DMS153 (cell line): ENCODE measurements around the gene WASHC4.
"Not testable (repeated sequence)": the region's sequence is repeated elsewhere in the genome, so short reads cannot be mapped to it uniquely, and the experiment has no call there.

Experiments used
- DNase-seq: peaks from one replicate; lab custom pipeline; 2025; lab: John Stamatoyannopoulos, UW

WASHC4 gene

DNA sequence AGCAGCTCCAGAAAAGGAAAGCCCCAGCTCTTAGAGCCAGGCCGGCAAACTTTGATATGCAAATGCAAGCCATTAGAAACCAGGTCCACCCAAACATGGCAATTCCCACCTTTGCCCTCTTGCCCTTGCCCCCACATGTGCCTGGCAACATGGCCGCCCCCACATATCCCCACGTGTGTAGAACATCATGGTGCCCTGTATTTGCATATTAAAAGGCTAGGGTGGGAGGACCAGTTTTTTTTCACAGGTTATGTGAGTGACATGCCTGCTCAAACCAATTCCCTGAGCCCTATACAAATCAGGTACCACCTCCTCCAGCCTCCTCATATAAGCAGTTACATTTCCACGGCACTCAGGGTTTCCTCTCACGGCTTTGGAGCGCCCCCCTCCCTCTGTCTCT lies 17.2 kb upstream of the WASHC4 start:
- DNase-seq = no peak

DNA sequence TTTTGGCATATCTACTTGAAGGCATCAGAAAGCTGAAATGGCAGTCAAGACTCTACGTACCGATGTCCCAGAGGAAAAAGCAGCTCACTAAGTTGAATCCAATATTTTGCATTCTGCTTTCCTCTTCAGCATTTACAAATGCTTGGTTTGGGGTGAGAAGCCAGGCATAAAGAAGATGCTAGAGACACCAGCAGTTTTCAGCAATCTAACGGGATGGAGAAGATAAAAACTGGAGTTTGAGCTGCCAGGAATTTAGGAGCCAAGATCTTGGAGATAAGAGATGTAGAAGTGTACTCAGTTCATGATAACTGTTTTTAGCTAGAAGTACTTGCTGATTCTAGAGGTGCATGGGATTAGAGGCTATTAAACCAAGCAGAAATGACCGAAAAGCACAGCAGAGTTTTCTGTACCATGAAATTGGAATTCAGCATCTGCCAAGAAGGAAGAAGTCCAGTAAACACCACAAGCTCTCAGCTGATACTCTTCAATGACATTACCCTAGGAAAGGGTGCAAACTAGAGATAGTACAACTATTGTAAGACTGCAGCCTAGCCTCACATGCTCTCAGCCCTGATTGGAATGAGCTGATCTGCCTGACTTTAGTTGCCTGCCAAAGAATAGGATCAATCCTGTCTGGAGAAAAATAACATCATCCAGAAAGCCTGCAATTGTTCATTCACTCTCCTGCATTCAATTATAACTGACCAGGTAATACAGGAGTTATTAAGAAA lies 15.9 kb upstream of the WASHC4 start:
- no peak for DNase-seq

- DNase-seq = peak; percentile 40
Measured at GRCh38 chr12:105092336-105092735, 15.2 kb upstream of the WASHC4 start.

GRCh38 chr12:105095338-105095737 lies 12.2 kb upstream of the WASHC4 start:
- DNase-seq = not testable (repeated sequence)

GRCh38 chr12:105099356-105099755 lies 8.2 kb upstream of the WASHC4 start:
- DNase-seq = no peak

- no peak for DNase-seq
Measured at GRCh38 chr12:105100207-105100985, 7.1 kb upstream of the WASHC4 start.

GRCh38 chr12:105100998-105101397 lies 6.5 kb upstream of the WASHC4 start:
- DNase-seq = no peak

- DNase-seq = no peak
Measured at GRCh38 chr12:105102673-105103072, 4.9 kb upstream of the WASHC4 start.

DNA sequence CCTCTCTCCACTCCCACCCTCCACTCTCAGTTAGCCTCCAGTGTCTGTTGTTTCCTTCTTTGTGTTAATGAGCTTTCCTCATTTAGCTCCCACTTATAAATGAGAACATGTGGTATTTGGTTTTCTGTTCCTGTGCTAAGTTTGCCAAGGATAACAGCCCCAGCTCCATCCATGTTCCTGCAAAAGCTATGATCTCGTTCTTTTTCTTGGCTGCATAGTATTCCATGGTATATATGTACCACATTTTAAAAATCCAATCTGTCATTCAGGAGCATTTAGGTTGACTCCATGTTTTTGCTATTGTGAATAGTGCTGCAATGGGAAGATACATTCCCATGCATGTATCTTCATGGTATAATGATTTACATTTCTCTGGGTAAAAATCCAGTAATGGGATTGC lies 2.8 kb upstream of the WASHC4 start:
- DNase-seq = no peak

DNA sequence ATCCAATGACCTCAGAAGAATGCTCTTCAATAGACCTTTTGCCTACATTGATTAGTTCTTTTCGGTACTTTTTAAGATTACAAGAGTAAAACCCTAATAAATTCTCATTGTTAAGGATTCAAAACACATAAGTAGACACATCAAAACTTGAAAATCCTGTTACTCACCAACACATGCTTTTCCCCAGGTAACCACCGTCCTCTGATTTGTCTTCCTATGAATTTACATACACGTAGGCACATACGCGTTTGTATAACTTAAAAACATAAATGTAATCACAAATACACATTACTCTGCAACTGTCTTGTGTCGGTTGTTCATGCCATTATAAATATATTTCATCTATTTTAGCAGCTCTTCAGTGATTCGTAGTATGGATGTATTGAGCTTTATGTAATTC lies 910 bp upstream of the WASHC4 start:
- DNase-seq = no peak

- DNase-seq = no peak
Measured at GRCh38 chr12:105107171-105107493, 399 bp upstream of the WASHC4 start.

GRCh38 chr12:105109465-105110212 lies 2.1 kb downstream of the WASHC4 start:
- no peak for DNase-seq

- DNase-seq = no peak
Measured at GRCh38 chr12:105110851-105111250, 3.3 kb downstream of the WASHC4 start.

DNA sequence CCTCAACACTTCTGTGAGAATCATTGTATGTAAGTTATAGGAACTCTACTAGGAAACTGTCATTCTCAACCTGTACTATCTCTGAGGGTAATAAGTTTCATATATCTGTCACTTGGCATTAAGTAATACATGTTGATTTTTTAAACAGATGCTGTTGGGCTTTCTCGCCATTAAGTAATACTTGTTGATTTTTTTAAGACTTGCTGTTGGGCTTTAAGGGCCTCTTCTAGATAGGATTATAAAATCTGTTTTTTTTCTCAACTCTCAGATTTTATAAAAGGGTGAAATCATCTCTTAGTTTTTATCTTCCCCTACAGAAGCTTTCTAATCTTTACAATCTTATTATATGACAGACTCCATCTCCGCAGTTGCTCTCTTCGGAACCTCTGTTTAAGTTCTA lies 5.6 kb downstream of the WASHC4 start:
- no peak for DNase-seq

GRCh38 chr12:105116969-105117368 lies 9.4 kb downstream of the WASHC4 start:
- DNase-seq = no peak

GRCh38 chr12:105120551-105120950 lies 13.0 kb downstream of the WASHC4 start:
- no peak for DNase-seq

DNA sequence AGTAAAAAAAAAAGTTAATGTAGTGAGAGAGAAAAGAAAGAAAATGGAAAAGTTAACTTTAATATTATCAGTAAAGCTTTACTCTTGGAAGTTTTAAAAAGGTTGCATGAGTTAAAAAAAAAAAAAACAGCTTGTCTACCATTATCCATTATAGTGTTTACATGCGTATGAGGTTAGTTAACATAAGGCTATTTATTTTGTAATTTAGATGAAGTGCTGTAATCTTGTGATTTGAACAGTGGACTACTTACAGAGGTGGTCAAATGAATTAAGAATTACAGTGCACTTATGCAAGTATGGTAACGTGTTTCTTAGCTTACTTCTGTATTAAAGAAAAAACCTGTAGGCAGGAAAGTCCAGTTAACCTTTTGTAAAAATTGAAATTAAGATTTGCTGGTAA lies 30.7 kb downstream of the WASHC4 start:
- no peak for DNase-seq

GRCh38 chr12:105141320-105141922 lies 33.9 kb downstream of the WASHC4 start:
- no peak for DNase-seq

DNA sequence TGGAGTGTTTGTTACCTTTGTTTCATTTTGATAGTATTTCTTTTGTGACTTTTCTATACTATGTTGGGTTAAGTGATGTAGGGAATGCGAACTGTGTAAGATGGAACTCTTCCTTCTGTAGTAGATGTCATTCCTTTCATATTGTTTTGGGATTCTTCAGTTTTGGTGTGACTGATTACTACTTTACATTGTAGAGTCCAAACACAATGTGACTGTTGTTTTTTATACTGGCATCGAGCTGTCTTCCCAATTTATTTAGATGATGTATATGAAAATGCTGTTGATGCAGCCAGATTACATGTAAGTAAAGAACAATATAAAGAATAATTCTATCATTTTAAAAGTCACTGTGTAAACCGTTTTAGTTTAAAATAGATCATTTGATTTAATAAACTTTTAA lies 34.7 kb downstream of the WASHC4 start:
- no peak for DNase-seq

DNA sequence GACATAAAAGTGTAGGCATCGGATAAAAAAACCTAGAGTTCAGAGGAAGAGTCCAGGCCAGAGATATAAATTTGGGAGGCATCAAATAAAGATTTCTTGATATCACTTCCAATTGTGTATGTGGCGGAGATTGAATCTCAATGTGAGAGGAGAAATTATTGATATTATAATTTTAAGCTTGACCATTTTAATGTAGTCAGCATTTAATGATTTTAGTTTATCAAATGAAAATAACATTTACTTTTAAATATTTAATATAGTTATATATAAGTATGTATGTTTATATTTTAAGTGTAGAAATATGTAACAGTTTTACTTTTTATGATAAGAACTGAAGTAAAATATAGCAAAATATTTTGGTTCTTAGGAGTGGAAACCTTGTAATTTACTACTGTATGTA lies 48.7 kb downstream of the WASHC4 start:
- no peak for DNase-seq

DNA sequence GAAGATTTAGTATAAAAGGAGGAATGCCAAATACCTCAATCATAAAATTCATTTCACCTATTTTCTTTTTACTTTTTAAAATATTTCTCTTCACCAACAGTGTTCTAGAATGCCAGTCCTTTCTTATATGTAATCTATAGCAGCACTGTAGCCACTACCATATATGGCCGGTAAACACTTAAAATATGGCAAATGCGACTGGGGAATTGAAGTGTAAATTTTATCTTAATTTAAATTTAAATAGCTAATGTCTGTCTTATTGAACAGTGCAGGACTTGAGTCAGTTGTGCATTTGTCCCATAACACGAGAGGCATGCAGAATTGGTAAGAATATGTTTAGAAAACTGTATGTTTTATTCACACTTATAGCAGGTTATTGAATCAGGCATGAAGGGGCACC lies 50.1 kb downstream of the WASHC4 start:
- no peak for DNase-seq

DNA sequence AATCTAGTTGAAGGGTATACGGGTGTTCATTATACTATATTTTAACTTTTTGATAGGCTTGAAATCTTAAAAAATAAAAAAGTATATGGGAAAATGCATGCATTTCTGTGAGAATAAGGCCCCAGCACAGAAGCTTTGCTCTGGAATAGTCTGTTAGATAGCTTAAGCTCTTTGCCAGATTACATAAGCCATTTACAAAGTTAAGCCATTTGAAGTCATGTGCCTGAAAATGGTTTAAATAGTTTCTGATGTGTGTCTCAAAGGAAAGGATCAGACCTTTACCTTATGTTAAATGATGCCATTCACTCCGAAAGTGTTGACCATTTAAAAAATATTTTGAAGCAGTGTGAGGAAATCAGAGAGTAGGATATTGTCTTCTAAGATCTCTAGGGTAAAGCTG lies 51.3 kb downstream of the WASHC4 start:
- no peak for DNase-seq

- DNase-seq = no peak
Measured at GRCh38 chr12:105162174-105162573, 54.6 kb downstream of the WASHC4 start.
